ENCODE results near the gene SASS6. TPM values are rescaled to one million over a fixed set of nuclear protein-coding genes. Genes with fewer than 3 reads are reported as not detected.

SASS6 gene
- total RNA-seq, 1 experiment from 2014 or later = 10.1 TPM

GRCh38 chr1:100037927-100038659 lies 94.6 kb downstream of the SASS6 start:
- Histone ChIP-seq H3K4me3 (ENCODE audit: low read depth, low read length) (peak overlapping the region; percentile 60), H3K27me3 (replicated peaks; ENCODE audit: control insufficient read depth, insufficient read depth, low read length) (no peaks in the 10 kb centered on the region), H3K36me3 (ENCODE audit: control insufficient read depth, insufficient read depth, low read length) (no peaks in the 10 kb centered on the region), H3K9me3 (no peaks in the 10 kb centered on the region), H3K4me1 (0 out of 2 replicates have a peak, but pooled peaks cover 5% of the 10 kb centered on the region)
- BruUV-seq (replicated peaks) = no TSS peak
- CTCF ChIA-PET = no interaction called here
- H3K9me3 Mint-ChIP-seq (ENCODE audit: unreplicated experiment) = no peaks in the 10 kb centered on the region
- no peaks in the 10 kb centered on the region for H3K27me3 Mint-ChIP-seq (ENCODE audit: insufficient read depth, unreplicated experiment)
- H3K27ac Mint-ChIP-seq (ENCODE audit: unreplicated experiment) = peak overlapping the region; percentile 99
- POLR2A ChIA-PET = interaction anchor here (0.8 to 2.0 kb wide), 2 partner anchors 68 to 95 kb away, joined by 7 to 12 read pairs; partner anchors contain the start of genes SASS6, SLC35A3 and TRMT13
- TF ChIP-seq CTCF (IDR thresholded peaks at IDR 0.05; ENCODE audit: insufficient read depth in 1 of 2, low read depth in 1 of 2, low read length in 1 of 2, severe bottlenecking in 1 of 2, unreplicated experiment in 1 of 2) = no peak
- H3K36me3 Mint-ChIP-seq (ENCODE audit: insufficient read depth, unreplicated experiment) = peaks cover 18% of the 10 kb centered on the region
- peak; percentile 79 to 88 for DNase-seq
- intact Hi-C loops (cut with micrococcal nuclease; ENCODE audit: unreplicated experiment) = loop anchor here (1.0 to 5.0 kb wide), 3 partner anchors 95 to 313 kb away; partner anchors contain the start of genes SASS6 and TRMT13
- peak overlapping the region; percentile 99 for H3K4me3 Mint-ChIP-seq (ENCODE audit: unreplicated experiment)
- no peaks in the 10 kb centered on the region for H3K4me1 Mint-ChIP-seq (ENCODE audit: low read depth, unreplicated experiment)

- POLR2A ChIA-PET = interaction anchor here (0.6 to 2.0 kb wide), 6 partner anchors 67 to 1695 kb away, joined by 4 to 12 read pairs (median 6); partner anchors contain the start of genes SASS6, SLC35A3 and TRMT13
- no peaks in the 10 kb centered on the region for H3K9me3 ChIP-seq
- peak overlapping the region; percentile 60 for H3K4me3 ChIP-seq (ENCODE audit: low read depth, low read length)
- TF ChIP-seq CTCF (IDR thresholded peaks at IDR 0.05; ENCODE audit: insufficient read depth in 1 of 2, low read depth in 1 of 2, low read length in 1 of 2, severe bottlenecking in 1 of 2, unreplicated experiment in 1 of 2) = no peak
- Mint-ChIP-seq H3K4me3 (ENCODE audit: unreplicated experiment) (peak overlapping the region; percentile 99), H3K27ac (ENCODE audit: unreplicated experiment) (peak overlapping the region; percentile 99), H3K9me3 (ENCODE audit: unreplicated experiment) (no peaks in the 10 kb centered on the region), H3K4me1 (ENCODE audit: low read depth, unreplicated experiment) (no peaks in the 10 kb centered on the region), H3K27me3 (ENCODE audit: insufficient read depth, unreplicated experiment) (no peaks in the 10 kb centered on the region), H3K36me3 (ENCODE audit: insufficient read depth, unreplicated experiment) (peaks cover 18% of the 10 kb centered on the region)
- no peaks in the 10 kb centered on the region for H3K27me3 ChIP-seq (replicated peaks; ENCODE audit: control insufficient read depth, insufficient read depth, low read length)
- H3K4me1 ChIP-seq = 0 out of 2 replicates have a peak, but pooled peaks cover 5% of the 10 kb centered on the region
- no peaks in the 10 kb centered on the region for H3K36me3 ChIP-seq (ENCODE audit: control insufficient read depth, insufficient read depth, low read length)
- no peak for DNase-seq
- CTCF ChIA-PET = no interaction called here
- intact Hi-C loops (cut with micrococcal nuclease; ENCODE audit: unreplicated experiment) = loop anchor here (5.0 kb wide), 1 partner anchor 190 kb away; no protein-coding TSS in a partner anchor
- no TSS peak for BruUV-seq (replicated peaks)
Measured at GRCh38 chr1:100037656-100037926, 95.1 kb downstream of the SASS6 start.

DNA sequence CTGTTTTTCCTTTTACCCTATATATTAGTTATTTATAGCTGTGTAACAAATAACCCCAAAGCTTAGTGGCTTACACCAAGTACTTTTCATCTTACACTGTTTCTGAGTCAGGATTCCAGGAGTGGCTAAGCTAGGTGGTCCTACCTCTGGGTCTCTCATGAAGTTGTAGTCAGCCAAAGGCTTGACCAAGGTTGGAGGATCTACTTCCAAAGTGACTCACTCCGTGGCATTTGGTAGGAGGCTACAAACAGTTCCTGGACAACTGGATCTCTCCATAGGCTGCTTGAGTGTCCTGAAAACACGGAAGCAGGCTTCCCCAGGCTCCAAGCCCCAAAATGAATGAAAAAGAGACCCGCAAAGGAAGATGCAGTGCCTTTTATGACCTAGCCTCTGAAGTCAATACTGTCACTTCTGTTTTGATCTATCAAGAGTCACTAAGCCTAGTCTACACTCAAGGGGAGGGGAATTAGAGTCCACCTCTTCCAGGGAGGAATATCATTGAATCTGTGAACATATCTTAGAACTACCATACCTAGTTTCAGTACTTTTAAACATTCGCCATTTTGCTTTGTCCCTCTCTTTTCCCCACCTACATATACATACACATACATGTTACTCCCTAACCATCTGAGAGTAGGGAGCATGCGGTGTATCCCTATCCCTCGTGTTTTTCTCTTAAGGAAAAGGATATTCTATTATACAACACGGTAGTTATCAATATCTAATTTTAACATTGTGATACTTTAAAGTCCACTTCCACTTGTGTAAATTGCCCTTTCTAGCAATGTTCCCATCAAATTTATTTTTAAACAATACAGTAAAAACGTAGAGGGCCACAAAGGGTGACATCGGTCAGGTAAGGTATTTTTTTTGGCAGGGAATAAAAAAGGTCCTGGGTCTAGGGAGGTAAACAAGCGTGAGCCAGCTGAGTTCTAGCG lies 95.7 kb downstream of the SASS6 start:
- peak overlapping the region; percentile 60 for H3K4me3 ChIP-seq (ENCODE audit: low read depth, low read length)
- no peaks in the 10 kb centered on the region for H3K36me3 ChIP-seq (ENCODE audit: control insufficient read depth, insufficient read depth, low read length)
- H3K4me3 Mint-ChIP-seq (ENCODE audit: unreplicated experiment) = peak overlapping the region; percentile 99
- TSS peak; percentile 89 for BruUV-seq (replicated peaks)
- H3K4me1 ChIP-seq = 0 out of 2 replicates have a peak, but pooled peaks cover 5% of the 10 kb centered on the region
- POLR2A ChIA-PET = interaction anchor here (0.6 to 2.0 kb wide), 6 partner anchors 67 to 1696 kb away, joined by 4 to 12 read pairs (median 6); partner anchors contain the start of genes SASS6, SLC35A3 and TRMT13
- H3K36me3 Mint-ChIP-seq (ENCODE audit: insufficient read depth, unreplicated experiment) = peaks cover 18% of the 10 kb centered on the region
- TF ChIP-seq CTCF (IDR thresholded peaks at IDR 0.05; ENCODE audit: insufficient read depth in 1 of 2, low read depth in 1 of 2, low read length in 1 of 2, severe bottlenecking in 1 of 2, unreplicated experiment in 1 of 2) = no peak
- H3K27ac Mint-ChIP-seq (ENCODE audit: unreplicated experiment) = peak overlapping the region; percentile 99
- DNase-seq = peak; percentile 2 to 44
- intact Hi-C loops (cut with micrococcal nuclease; ENCODE audit: unreplicated experiment) = loop anchor here (5.0 kb wide), 1 partner anchor 190 kb away; no protein-coding TSS in a partner anchor
- no peaks in the 10 kb centered on the region for H3K27me3 Mint-ChIP-seq (ENCODE audit: insufficient read depth, unreplicated experiment)
- H3K9me3 ChIP-seq = no peaks in the 10 kb centered on the region
- no peaks in the 10 kb centered on the region for H3K9me3 Mint-ChIP-seq (ENCODE audit: unreplicated experiment)
- no peaks in the 10 kb centered on the region for H3K4me1 Mint-ChIP-seq (ENCODE audit: low read depth, unreplicated experiment)
- CTCF ChIA-PET = no interaction called here
- no peaks in the 10 kb centered on the region for H3K27me3 ChIP-seq (replicated peaks; ENCODE audit: control insufficient read depth, insufficient read depth, low read length)
